HepG2 (cell line): Measurements from ENCODE around the gene ZNF235. TPM values are rescaled to one million over a fixed set of nuclear protein-coding genes. Genes with fewer than 3 reads are reported as not detected.

ENCODE experiments used
- ATAC-seq: fragments of 200-7000 bp; cut with Tn5 transposase; 3 replicates; pipeline ENCODE4 v1.9.1; 2020; ENCODE audit warnings: mild to moderate bottlenecking, moderate library complexity
- BruUV-seq: library from RNA; stranded (reverse); fragments of 400-500 nt; replicated peaks from 2 replicates; lab custom pipeline; 2021; lab: Mats Ljungman, UMichigan
- CTCF ChIA-PET: fragments of 300-600 bp; formaldehyde crosslinking; extraction: SDS; loops from one replicate; lab custom pipeline; 2021; ENCODE audit warnings: low total read pairs, inconsistent platforms, low intra/inter-chr PET ratio; lab: Yijun Ruan, JAX
- POLR2A ChIA-PET: fragments of 350-600 bp; sonication (Branson Sonifier 250); formaldehyde crosslinking; loops from one replicate; lab custom pipeline; 2020; ENCODE audit warnings: antibody characterized with exemption, inconsistent platforms; lab: Yijun Ruan, JAX
- DNase-seq: peaks from one replicate; pipeline ENCODE4 v3.0.0-alpha.2; 2015; ENCODE audit warnings: low spot score
- FAIRE-seq: peaks from 3 replicates; lab custom pipeline; 2011; peaks lifted over from hg19 to GRCh38; lab: Jason Lieb, UNC
- H2AFZ ChIP-seq: one replicate; pipeline ENCODE4 v1.6.1; 2011; ENCODE audit warnings: low read length, inconsistent platforms
- H3K27ac ChIP-seq: fragments of 300-600 bp; 3 replicates; pipeline ENCODE4 v1.8.0; 2011; ENCODE audit warnings: mixed run types, mild to moderate bottlenecking, mixed read lengths, low read length, inconsistent platforms; ENCODE audit not compliant: insufficient read depth; ENCODE audit errors: extremely low read length
- H3K27me3 ChIP-seq, 2 experiments: fragments of 200-600 bp in 1 of 2; 2 replicates in 1 of 2; 3 replicates in 1 of 2; pipeline versions ENCODE4 v1.6.0 to v1.8.0; 2011; ENCODE audit warnings: low read length in 2 of 2, mild to moderate bottlenecking in 2 of 2, moderate library complexity in 2 of 2, inconsistent platforms in 1 of 2; ENCODE audit not compliant: insufficient read depth in 2 of 2, control insufficient read depth in 1 of 2
- H3K36me3 ChIP-seq, 2 experiments: fragments of 200-600 bp in 1 of 2; replicated peaks in 1 of 2; 2 replicates in 1 of 2; 3 replicates in 1 of 2; pipeline versions ENCODE4 v1.5.1 to v1.8.0; 2011; ENCODE audit warnings: low read length in 2 of 2, inconsistent platforms in 1 of 2; ENCODE audit not compliant: insufficient read depth in 2 of 2, control insufficient read depth in 1 of 2
- H3K4me1 ChIP-seq: 2 replicates; pipeline ENCODE4 v1.5.1; 2012; ENCODE audit warnings: low read length, inconsistent platforms; ENCODE audit not compliant: insufficient read depth
- H3K4me2 ChIP-seq: 2 replicates; pipeline ENCODE4 v1.6.0; 2011; ENCODE audit warnings: low read depth, low read length, inconsistent platforms
- H3K4me3 ChIP-seq, 3 experiments: fragments of 200-600 bp in 1 of 3; sonication (generic), shearing (Covaris generic) in 1 of 3; replicated peaks in 1 of 3; 2 replicates each; pipeline ENCODE4 v1.5.1; 2011 to 2016; ENCODE audit warnings: low read length in 3 of 3, inconsistent platforms in 2 of 3, low read depth in 2 of 3, mild to moderate bottlenecking in 2 of 3, control low read depth in 1 of 3, mixed read lengths in 1 of 3; ENCODE audit not compliant: insufficient read depth in 1 of 3
- H3K79me2 ChIP-seq: one replicate; pipeline ENCODE4 v1.6.1; 2011; ENCODE audit warnings: low read length, inconsistent platforms; ENCODE audit not compliant: insufficient read depth
- H3K9ac ChIP-seq: 2 replicates; pipeline ENCODE4 v1.6.0; 2011; ENCODE audit warnings: mild to moderate bottlenecking, low read depth, low read length, inconsistent platforms; ENCODE audit not compliant: insufficient read depth
- H3K9me3 ChIP-seq: 2 replicates; pipeline ENCODE4 v1.5.1; 2012; ENCODE audit warnings: mild to moderate bottlenecking, low read length
- H4K20me1 ChIP-seq: 2 replicates; pipeline ENCODE4 v1.6.0; 2011; ENCODE audit warnings: inconsistent platforms, mild to moderate bottlenecking, low read length, moderate library complexity; ENCODE audit not compliant: insufficient read depth
- AGO2 ChIP-seq: fragments of 200-400 bp; formaldehyde crosslinking; optimal IDR thresholded peaks from 2 replicates; pipeline ENCODE3; 2017; ENCODE audit warnings: mild to moderate bottlenecking, low read depth, low read length, moderate library complexity
- ATF1 ChIP-seq: IDR thresholded peaks from 2 replicates; pipeline ENCODE4 v1.6.1; 2016; ENCODE audit warnings: mild to moderate bottlenecking, control low read depth
- ATF4 ChIP-seq, 2 experiments: fragments of 450-650 bp in 1 of 2; sonication (generic) in 1 of 2; formaldehyde crosslinking; IDR thresholded peaks; 2 replicates each; pipeline versions ENCODE4 v1.5.0 to v1.8.0; 2020 to 2022; ENCODE audit warnings: mild to moderate bottlenecking in 1 of 2, missing genetic modification reagents in 1 of 2
- JUN ChIP-seq: sonication (generic); formaldehyde crosslinking; IDR thresholded peaks from 2 replicates; pipeline ENCODE4 v1.4.0; 2020; ENCODE audit warnings: mild to moderate bottlenecking, missing genetic modification reagents
- KLF15 ChIP-seq: sonication (generic); formaldehyde crosslinking; IDR thresholded peaks from 2 replicates; pipeline ENCODE4 v1.8.1; 2023; ENCODE audit warnings: borderline replicate concordance, mild to moderate bottlenecking, inconsistent platforms, missing genetic modification reagents, mixed read lengths
- NAIF1 ChIP-seq: sonication (generic); formaldehyde crosslinking; IDR thresholded peaks from 2 replicates; pipeline ENCODE4 v1.5.0; 2020; ENCODE audit warnings: mild to moderate bottlenecking, missing genetic modification reagents, borderline replicate concordance
- NFE2L1 ChIP-seq: sonication (generic); formaldehyde crosslinking; IDR thresholded peaks from 2 replicates; pipeline ENCODE4 v1.4.0; 2020; ENCODE audit warnings: missing genetic modification reagents, mild to moderate bottlenecking, borderline replicate concordance
- NFE2L2 ChIP-seq: fragments of 150-350 bp; IDR thresholded peaks from 2 replicates; pipeline ENCODE4 v1.6.1; 2014; ENCODE audit warnings: low read length
- REL ChIP-seq: sonication (generic); formaldehyde crosslinking; conservative IDR thresholded peaks from 2 replicates; pipeline ENCODE4 v1.8.0; 2022; ENCODE audit warnings: mild to moderate bottlenecking, missing genetic modification reagents, moderate library complexity
- XBP1 ChIP-seq: sonication (generic); formaldehyde crosslinking; IDR thresholded peaks from 2 replicates; pipeline ENCODE4 v1.5.0; 2020; ENCODE audit warnings: missing genetic modification reagents
- ZGPAT ChIP-seq: IDR thresholded peaks from 2 replicates; pipeline ENCODE4 v1.6.1; 2016; ENCODE audit warnings: mild to moderate bottlenecking
- ZNF354B ChIP-seq: sonication (generic); formaldehyde crosslinking; IDR thresholded peaks from 2 replicates; pipeline ENCODE4 v1.8.0; 2022; ENCODE audit warnings: mild to moderate bottlenecking, missing genetic modification reagents
- ZNF552 ChIP-seq: sonication (generic); formaldehyde crosslinking; IDR thresholded peaks from 2 replicates; pipeline ENCODE4 v1.9.0; 2022; ENCODE audit warnings: missing genetic modification reagents, mild to moderate bottlenecking, borderline replicate concordance
- ZNF574 ChIP-seq: sonication (generic); formaldehyde crosslinking; IDR thresholded peaks from 2 replicates; pipeline ENCODE4 v1.4.0; 2020; ENCODE audit warnings: missing genetic modification reagents
- ZNF781 ChIP-seq: sonication (generic); formaldehyde crosslinking; IDR thresholded peaks from 2 replicates; pipeline ENCODE4 v1.5.1; 2020; ENCODE audit warnings: borderline replicate concordance, mild to moderate bottlenecking, missing genetic modification reagents; ENCODE audit errors: not compliant biosample characterization
- WGBS: methylation state at CpG from one replicate; pipeline ENCODE4 v1.1.6; 2017; ENCODE audit warnings: low lambda C conversion rate; 5-methylcytosine and 5-hydroxymethylcytosine counted together
- in situ Hi-C: cut with HindIII; loops from 2 replicates; pipeline ENCODE4 v1.10.0; 2017; ENCODE audit warnings: low pct_unique_long_range_greater_than_20kb; ENCODE audit not compliant: extremely low pct_ligation_motif_present
- intact Hi-C: fragments of 100-400 bp; cut with micrococcal nuclease; formaldehyde crosslinking; loops from one replicate; pipeline ENCODE4 v1.10.0; 2022; ENCODE audit not compliant: unreplicated experiment
- polyA plus RNA-seq, 8 experiments: library from polyadenylated mRNA; depleted of rRNA in 3 of 8; stranded (reverse) in 7 of 8; unstranded in 1 of 8; fragments of >200 nt; fragmentation: Illumina TruSeq in 4 of 8; extraction: Trizol in 4 of 8; gene quantifications; 2 replicates each; pipeline versions ENCODE4 v1.2.1 to v1.2.3, GENCODE V29; 2011 to 2016; ENCODE audit warnings: low read depth in 4 of 8, missing spikeins in 1 of 8, mixed read lengths in 1 of 8; ENCODE audit not compliant: insufficient read depth in 1 of 8
- total RNA-seq, 5 experiments: library from RNA; depleted of rRNA; stranded (reverse); fragments of >200 nt; fragmentation: Illumina TruSeq; extraction: Trizol; gene quantifications; 2 replicates each; pipeline ENCODE4 v1.2.3, GENCODE V29; 2016; ENCODE audit warnings: low read depth in 1 of 5

The ZNF235 gene
- total and polyA plus RNA-seq, 2 of the 13 experiments (the other 11 are each of a cell fraction or from before 2014, with no cell fraction given), result 4.8 to 5.5 TPM

- no peaks in the 10 kb centered on the region for H4K20me1 ChIP-seq
- DNase-seq (no peak), FAIRE-seq (no peak), ATAC-seq (no peak)
- no peak overlapping the region for H3K9ac ChIP-seq
- no peaks in the 10 kb centered on the region; a peak in 1 of 5 replicates for H3K27me3 ChIP-seq
- H3K4me1 ChIP-seq, result no peaks in the 10 kb centered on the region
- ChIA-PET POLR2A (no interaction called here), CTCF (no interaction called here)
- no peak overlapping the region for H3K4me2 ChIP-seq
- H3K27ac ChIP-seq, result no peak overlapping the region
- H2AFZ ChIP-seq, result no peak overlapping the region
- peaks cover 5 to 17% of the 10 kb centered on the region in 2 experiments; a peak in 4 of 5 replicates for H3K36me3 ChIP-seq
- H3K4me3 ChIP-seq, result no peak overlapping the region
- TF ChIP-seq ZNF781 (CRISPR knock-in tag) (no peak), ZNF354B (no peak), JUN (CRISPR knock-in tag) (no peak), XBP1 (CRISPR knock-in tag) (no peak), NAIF1 (CRISPR knock-in tag) (no peak), REL (CRISPR knock-in tag) (no peak), NFE2L2 (no peak)
- BruUV-seq, result no TSS peak
- no peaks in the 10 kb centered on the region for H3K79me2 ChIP-seq
- 78% methylated on average over 4 of the region's 4 CpGs for WGBS
- in situ Hi-C loops, result no loop called here
- intact Hi-C loops, result no loop called here
- H3K9me3 ChIP-seq, result peaks cover 13% of the 10 kb centered on the region; the same call in 1 of the 2 replicates
Measured at GRCh38 chr19:44284968-44285367, 19.9 kb downstream of the ZNF235 start.

GRCh38 chr19:44282846-44283245 lies 22.0 kb downstream of the ZNF235 start:
- H3K4me1 ChIP-seq, result no peaks in the 10 kb centered on the region
- POLR2A ChIA-PET, result no interaction called here
- no peaks in the 10 kb centered on the region for H4K20me1 ChIP-seq
- FAIRE-seq (no peak), ATAC-seq (no peak), DNase-seq (no peak)
- H3K36me3 ChIP-seq, result peaks cover 0 to 1% of the 10 kb centered on the region in 2 experiments; a peak in 1 of 5 replicates
- no peaks in the 10 kb centered on the region; a peak in 1 of 5 replicates for H3K27me3 ChIP-seq
- H3K9me3 ChIP-seq, result peaks cover 18% of the 10 kb centered on the region
- H3K79me2 ChIP-seq, result no peaks in the 10 kb centered on the region
- no peak overlapping the region for H3K4me2 ChIP-seq
- WGBS, result 79% methylated on average over 3 of the region's 3 CpGs
- H3K27ac ChIP-seq, result no peak overlapping the region
- H3K9ac ChIP-seq, result no peak overlapping the region
- no peak overlapping the region for H3K4me3 ChIP-seq
- intact Hi-C loops (no loop called here), in situ Hi-C loops (no loop called here)
- H2AFZ ChIP-seq, result no peak overlapping the region
- BruUV-seq, result no TSS peak
- CTCF ChIA-PET, result no interaction called here
- TF ChIP-seq KLF15 (CRISPR knock-in tag), result no peak
- no peak for TF ChIP-seq ATF1 (CRISPR knock-in tag)
- no peak for TF ChIP-seq AGO2
- no peak for TF ChIP-seq NFE2L1 (CRISPR knock-in tag)
- TF ChIP-seq ATF4 (CRISPR knock-in tag; IDR thresholded peaks at IDR 0.05), result no peak
- TF ChIP-seq ZNF552 (CRISPR knock-in tag), result no peak
- TF ChIP-seq ZNF574 (CRISPR knock-in tag), result no peak
- no peak for TF ChIP-seq ZGPAT (CRISPR knock-in tag)
